BLaER1 treated with 17β-estradiol and CSF1 and Interleukin-3, amounts not matched to agents 10 nM and 100 nM (cell line): ENCODE data around the gene AVPI1.

Experiments
- H3K27ac ChIP-seq, 11 experiments: shearing (Covaris generic); formaldehyde crosslinking; 2 replicates each; pipeline ENCODE4 v1.8.1; 2022
- H3K27me3 ChIP-seq, 11 experiments: shearing (Covaris generic); formaldehyde crosslinking; 2 replicates each; pipeline ENCODE4 v1.8.1; 2022
- H3K36me3 ChIP-seq, 11 experiments: shearing (Covaris generic); formaldehyde crosslinking; 2 replicates each; pipeline ENCODE4 v1.8.1; 2022
- H3K4me1 ChIP-seq, 10 experiments: shearing (Covaris generic); formaldehyde crosslinking; 2 replicates each; pipeline ENCODE4 v1.8.1; 2022
- H3K4me2 ChIP-seq, 11 experiments: shearing (Covaris generic); formaldehyde crosslinking; 2 replicates each; pipeline ENCODE4 v1.8.1; 2022
- H3K4me3 ChIP-seq, 10 experiments: shearing (Covaris generic); formaldehyde crosslinking; 2 replicates each; pipeline ENCODE4 v1.8.1; 2022
- H3K9ac ChIP-seq, 11 experiments: shearing (Covaris generic); formaldehyde crosslinking; 2 replicates each; pipeline ENCODE4 v1.8.1; 2022
- H3K9me3 ChIP-seq, 11 experiments: shearing (Covaris generic); formaldehyde crosslinking; replicated peaks in 1 of 11; 2 replicates each; pipeline ENCODE4 v1.8.1; 2022
- H4K20me1 ChIP-seq, 11 experiments: shearing (Covaris generic); formaldehyde crosslinking; 2 replicates each; pipeline ENCODE4 v1.8.1; 2022
- Cebpa-rat ChIP-seq, 11 experiments: shearing (Covaris generic); IDR thresholded peaks; 2 replicates each; pipeline ENCODE4 v1.8.1; 2022

The AVPI1 gene

GRCh38 chr10:97724341-97724941 lies 37.4 kb upstream of the AVPI1 start:
- Histone ChIP-seq H3K4me1 (peaks cover 3 to 29% (median 15%) of the 10 kb centered on the region in 10 experiments; a peak in 19 of 20 replicates), H3K27me3 (no peaks in the 10 kb centered on the region), H3K36me3 (peaks cover 0 to 43% (median 14%) of the 10 kb centered on the region in 11 experiments; a peak in 15 of 22 replicates), H4K20me1 (peaks cover 0 to 3% (median 2%) of the 10 kb centered on the region in 11 experiments; a peak in 9 of 22 replicates), H3K4me2 (peak overlapping the region in 3 of 11 experiments; percentile 15 to 16 (median 16); a peak in 5 of 22 replicates), H3K27ac (peak overlapping the region in 3 of 11 experiments; percentile 3 to 26 (median 10); a peak in 4 of 22 replicates), H3K9me3 (peaks cover 0 to 8% (median 0%) of the 10 kb centered on the region in 11 experiments; a peak in 2 of 22 replicates), H3K4me3 (no peak overlapping the region), H3K9ac (peak overlapping the region in 1 of 11 experiments; percentile 26; a peak in 1 of 22 replicates)
- TF ChIP-seq Cebpa-rat (IDR thresholded peaks at IDR 0.05): no peak

- peaks cover 0 to 18% (median 16%) of the 10 kb centered on the region in 11 experiments; a peak in 15 of 22 replicates for H4K20me1 ChIP-seq
- peaks cover under 1 to 56% (median 24%) of the 10 kb centered on the region in 11 experiments; a peak in 17 of 22 replicates for H3K36me3 ChIP-seq
- H3K4me1 ChIP-seq: peaks cover 18 to 43% (median 25%) of the 10 kb centered on the region in 10 experiments
- TF ChIP-seq Cebpa-rat (IDR thresholded peaks at IDR 0.05): no peak
- no peak overlapping the region for H3K27ac ChIP-seq
- H3K4me2 ChIP-seq: peak overlapping the region in 1 of 11 experiments; percentile 16; a peak in 1 of 22 replicates
- H3K9ac ChIP-seq: no peak overlapping the region
- no peak overlapping the region for H3K4me3 ChIP-seq
- H3K27me3 ChIP-seq: no peaks in the 10 kb centered on the region
- H3K9me3 ChIP-seq: peaks cover 0 to 8% (median 0%) of the 10 kb centered on the region in 11 experiments; a peak in 2 of 22 replicates
Measured at GRCh38 chr10:97723001-97723400, 36.0 kb upstream of the AVPI1 start.

GRCh38 chr10:97721871-97722780 lies 35.1 kb upstream of the AVPI1 start:
- Histone ChIP-seq H3K27ac (no peak overlapping the region), H3K36me3 (peaks cover 9 to 65% (median 32%) of the 10 kb centered on the region in 11 experiments; a peak in 20 of 22 replicates), H3K4me2 (0 out of 22 replicates have a peak overlapping the region, but pooled peaks of 1 of the 11 experiments have one; percentile 16), H3K9ac (no peak overlapping the region), H4K20me1 (peaks cover 0 to 27% (median 25%) of the 10 kb centered on the region in 11 experiments; a peak in 17 of 22 replicates), H3K4me1 (peaks cover 27 to 52% (median 34%) of the 10 kb centered on the region in 10 experiments), H3K4me3 (no peak overlapping the region), H3K9me3 (peaks cover 0 to 8% (median 0%) of the 10 kb centered on the region in 11 experiments; a peak in 2 of 22 replicates), H3K27me3 (no peaks in the 10 kb centered on the region)
- no peak for TF ChIP-seq Cebpa-rat (IDR thresholded peaks at IDR 0.05)

- Histone ChIP-seq H3K9ac (0 out of 22 replicates have a peak overlapping the region, but pooled peaks of 1 of the 11 experiments have one; percentile 43), H3K27ac (no peak overlapping the region), H3K27me3 (no peaks in the 10 kb centered on the region), H3K4me3 (no peak overlapping the region), H3K9me3 (no peaks in the 10 kb centered on the region), H3K36me3 (peaks cover 14 to 78% (median 44%) of the 10 kb centered on the region in 11 experiments; a peak in 20 of 22 replicates), H4K20me1 (peaks cover 0 to 51% (median 49%) of the 10 kb centered on the region in 11 experiments; a peak in 18 of 22 replicates), H3K4me2 (peak overlapping the region in 10 of 11 experiments; percentile 24 to 100 (median 94); a peak in 13 of 22 replicates), H3K4me1 (peaks cover 49 to 68% (median 55%) of the 10 kb centered on the region in 10 experiments)
- TF ChIP-seq Cebpa-rat (IDR thresholded peaks at IDR 0.05): no peak
Measured at GRCh38 chr10:97719602-97720001, 32.6 kb upstream of the AVPI1 start.

- H3K4me1 ChIP-seq: peaks cover 48 to 59% (median 51%) of the 10 kb centered on the region in 10 experiments
- H3K36me3 ChIP-seq: peaks cover 14 to 78% (median 44%) of the 10 kb centered on the region in 11 experiments; a peak in 20 of 22 replicates
- H4K20me1 ChIP-seq: peaks cover 0 to 51% (median 49%) of the 10 kb centered on the region in 11 experiments; a peak in 18 of 22 replicates
- H3K9ac ChIP-seq: peak overlapping the region; percentile 3 to 52 (median 37); a peak in 17 of 22 replicates
- H3K27ac ChIP-seq: peak overlapping the region in 10 of 11 experiments; percentile 2 to 65 (median 38); a peak in 16 of 22 replicates
- no peak for TF ChIP-seq Cebpa-rat (IDR thresholded peaks at IDR 0.05)
- no peaks in the 10 kb centered on the region for H3K27me3 ChIP-seq
- no peaks in the 10 kb centered on the region for H3K9me3 ChIP-seq
- H3K4me2 ChIP-seq: peak overlapping the region; percentile 88 to 100 (median 96)
- H3K4me3 ChIP-seq: peak overlapping the region in 4 of 10 experiments; percentile 14 to 86 (median 80); a peak in 6 of 20 replicates
Measured at GRCh38 chr10:97718659-97719142, 31.7 kb upstream of the AVPI1 start.

- Histone ChIP-seq H3K4me1 (peaks cover 49 to 60% (median 52%) of the 10 kb centered on the region in 10 experiments), H3K9me3 (no peaks in the 10 kb centered on the region), H3K4me2 (peak overlapping the region; percentile 88 to 100 (median 96)), H3K27me3 (no peaks in the 10 kb centered on the region), H3K36me3 (peaks cover 14 to 77% (median 44%) of the 10 kb centered on the region in 11 experiments; a peak in 20 of 22 replicates), H3K4me3 (peak overlapping the region in 6 of 10 experiments; percentile 8 to 86 (median 54); a peak in 9 of 20 replicates), H3K27ac (peak overlapping the region in 10 of 11 experiments; percentile 2 to 65 (median 38); a peak in 16 of 22 replicates), H4K20me1 (peaks cover 0 to 51% (median 49%) of the 10 kb centered on the region in 11 experiments; a peak in 18 of 22 replicates), H3K9ac (peak overlapping the region; percentile 3 to 52 (median 37); a peak in 18 of 22 replicates)
- TF ChIP-seq Cebpa-rat (IDR thresholded peaks at IDR 0.05): no peak
Measured at GRCh38 chr10:97718178-97718577, 31.1 kb upstream of the AVPI1 start.

GRCh38 chr10:97717627-97718026 lies 30.6 kb upstream of the AVPI1 start:
- H3K27me3 ChIP-seq: no peaks in the 10 kb centered on the region
- H3K9ac ChIP-seq: peak overlapping the region in 7 of 11 experiments; percentile 1 to 52 (median 44); a peak in 9 of 22 replicates
- H3K4me1 ChIP-seq: peaks cover 53 to 63% (median 57%) of the 10 kb centered on the region in 10 experiments
- H3K4me2 ChIP-seq: peak overlapping the region; percentile 88 to 100 (median 96)
- H3K36me3 ChIP-seq: peaks cover 14 to 72% (median 44%) of the 10 kb centered on the region in 11 experiments; a peak in 20 of 22 replicates
- peak overlapping the region in 6 of 10 experiments; percentile 7 to 86 (median 54); a peak in 9 of 20 replicates for H3K4me3 ChIP-seq
- TF ChIP-seq Cebpa-rat (IDR thresholded peaks at IDR 0.05): no peak
- H3K27ac ChIP-seq: peak overlapping the region in 8 of 11 experiments; percentile 5 to 65 (median 41); a peak in 11 of 22 replicates
- no peaks in the 10 kb centered on the region for H3K9me3 ChIP-seq
- peaks cover 0 to 51% (median 49%) of the 10 kb centered on the region in 11 experiments; a peak in 18 of 22 replicates for H4K20me1 ChIP-seq
